HS-5 (cell line): ENCODE measurements around the gene AP2A2.
A peak's percentile ranks its signal among the peaks of the same experiment; 100 is the strongest.

Source experiments
- DNase-seq: peaks from one replicate; pipeline ENCODE4 v3.0.0-alpha.2; 2012; ENCODE audit warnings: low read depth

Gene AP2A2

GRCh38 chr11:925496-926301 is at the start of gene AP2A2:
TSS of gene AP2A2 (plus strand) at chr11:925870. CDS start at chr11:926022, 152 bp downstream.
- peak; percentile 6 for DNase-seq

GRCh38 chr11:876545-876944 is 49.1 kb upstream of the AP2A2 start:
- no peak for DNase-seq

- no peak for DNase-seq
Observed at GRCh38 chr11:877565-877964, 48.1 kb upstream of the AP2A2 start.

- DNase-seq, result no peak
Observed at GRCh38 chr11:880447-880846, 45.2 kb upstream of the AP2A2 start.

- no peak for DNase-seq
Observed at GRCh38 chr11:882596-882995, 43.1 kb upstream of the AP2A2 start.

GRCh38 chr11:883527-883926 is 42.1 kb upstream of the AP2A2 start:
- no peak for DNase-seq

GRCh38 chr11:884578-885070 is 41.0 kb upstream of the AP2A2 start:
- DNase-seq, result no peak

- DNase-seq, result no peak
Observed at GRCh38 chr11:886568-886967, 39.1 kb upstream of the AP2A2 start.

GRCh38 chr11:887589-887988 is 38.1 kb upstream of the AP2A2 start:
- no peak for DNase-seq

- DNase-seq, result no peak
Observed at GRCh38 chr11:888310-889212, 37.1 kb upstream of the AP2A2 start.

- DNase-seq, result no peak
Observed at GRCh38 chr11:889257-889656, 36.4 kb upstream of the AP2A2 start.

GRCh38 chr11:889687-890475 is 35.8 kb upstream of the AP2A2 start:
- DNase-seq, result no peak

GRCh38 chr11:890794-891540 is 34.7 kb upstream of the AP2A2 start:
- no peak for DNase-seq

GRCh38 chr11:893008-893654 is 32.5 kb upstream of the AP2A2 start:
- DNase-seq, result no peak

GRCh38 chr11:894575-895201 is 31.0 kb upstream of the AP2A2 start:
- DNase-seq, result no peak

GRCh38 chr11:895331-896110 is 30.1 kb upstream of the AP2A2 start:
- no peak for DNase-seq

GRCh38 chr11:897253-898142 is 28.2 kb upstream of the AP2A2 start:
- no peak for DNase-seq

GRCh38 chr11:898143-898511 is 27.5 kb upstream of the AP2A2 start:
- DNase-seq, result no peak
